H9 (cell line): ENCODE results near the gene FTHL17. TPM values are rescaled to one million over a fixed set of nuclear protein-coding genes. Genes with fewer than 3 reads are reported as not detected.

Experiments used
- DNase-seq: peaks from one replicate; pipeline ENCODE4 v3.0.0-alpha.2; 2017
- H2AFZ ChIP-seq: one replicate; pipeline ENCODE4 v1.6.1; 2013; ENCODE audit warnings: mild to moderate bottlenecking, low read length, control low read depth, moderate library complexity
- H2AK5ac ChIP-seq: 2 replicates; pipeline ENCODE4 v1.6.1; 2013; ENCODE audit warnings: low read length, control low read depth, mixed read lengths; ENCODE audit not compliant: insufficient read length
- H2BK120ac ChIP-seq: one replicate; pipeline ENCODE4 v1.6.1; 2013; ENCODE audit warnings: low read depth, mild to moderate bottlenecking, low read length, control low read depth, inconsistent platforms; ENCODE audit not compliant: poor library complexity, severe bottlenecking
- H2BK12ac ChIP-seq: 2 replicates; pipeline ENCODE4 v1.6.1; 2013; ENCODE audit warnings: low read length, control low read depth, mixed read lengths, low read depth; ENCODE audit not compliant: insufficient read length
- H2BK15ac ChIP-seq: 2 replicates; pipeline ENCODE4 v1.6.1; 2013; ENCODE audit warnings: low read depth, low read length, control low read depth
- H2BK20ac ChIP-seq: one replicate; pipeline ENCODE4 v1.6.1; 2013; ENCODE audit warnings: low read depth, mild to moderate bottlenecking, low read length, control low read depth, inconsistent platforms; ENCODE audit not compliant: poor library complexity, severe bottlenecking
- H2BK5ac ChIP-seq: 2 replicates; pipeline ENCODE4 v1.6.1; 2013; ENCODE audit warnings: low read length, control low read depth, mixed read lengths; ENCODE audit not compliant: insufficient read length
- H3K14ac ChIP-seq: 2 replicates; pipeline ENCODE4 v1.6.1; 2013; ENCODE audit warnings: low read length, control low read depth; ENCODE audit not compliant: insufficient read depth
- H3K18ac ChIP-seq: 2 replicates; pipeline ENCODE4 v1.6.1; 2013; ENCODE audit warnings: low read depth, mild to moderate bottlenecking, mixed read lengths, low read length, control low read depth; ENCODE audit not compliant: insufficient read length
- H3K23ac ChIP-seq: 2 replicates; pipeline ENCODE4 v1.6.1; 2013; ENCODE audit warnings: low read length, control low read depth, mixed read lengths, low read depth; ENCODE audit not compliant: insufficient read length
- H3K23me2 ChIP-seq: 2 replicates; pipeline ENCODE4 v1.6.1; 2013; ENCODE audit warnings: low read depth, mild to moderate bottlenecking, mixed read lengths, low read length, control low read depth; ENCODE audit not compliant: insufficient read length, poor library complexity, severe bottlenecking
- H3K27ac ChIP-seq: 2 replicates; pipeline ENCODE4 v1.5.1; 2013; ENCODE audit warnings: low read length, control low read depth, mixed read lengths, low read depth; ENCODE audit not compliant: insufficient read length
- H3K27me3 ChIP-seq: 2 replicates; pipeline ENCODE4 v1.6.1; 2013; ENCODE audit warnings: low read length, control low read depth, inconsistent platforms; ENCODE audit not compliant: insufficient read depth
- H3K4ac ChIP-seq: 2 replicates; pipeline ENCODE4 v1.6.1; 2013; ENCODE audit warnings: low read depth, mild to moderate bottlenecking, control low read depth, inconsistent platforms, low read length, moderate library complexity
- H3K4me1 ChIP-seq: 2 replicates; pipeline ENCODE4 v1.6.1; 2013; ENCODE audit warnings: low read length, control low read depth, inconsistent platforms; ENCODE audit not compliant: insufficient read depth
- H3K4me2 ChIP-seq: 2 replicates; pipeline ENCODE4 v1.6.1; 2013; ENCODE audit warnings: low read length, control low read depth, mixed read lengths; ENCODE audit not compliant: insufficient read length, insufficient read depth
- H3K56ac ChIP-seq: 2 replicates; pipeline ENCODE4 v1.6.1; 2013; ENCODE audit warnings: low read depth, mild to moderate bottlenecking, mixed read lengths, low read length, control low read depth; ENCODE audit not compliant: insufficient read length
- H3K79me1 ChIP-seq: 2 replicates; pipeline ENCODE4 v1.6.1; 2013; ENCODE audit warnings: low read depth, mild to moderate bottlenecking, moderate library complexity, low read length, control low read depth, inconsistent platforms; ENCODE audit not compliant: insufficient read depth, poor library complexity, severe bottlenecking
- H3K79me2 ChIP-seq: 2 replicates; pipeline ENCODE4 v1.6.1; 2013; ENCODE audit warnings: low read length, control low read depth, inconsistent platforms; ENCODE audit not compliant: insufficient read depth
- H3K9ac ChIP-seq: 2 replicates; pipeline ENCODE4 v1.6.1; 2013; ENCODE audit warnings: low read length, control low read depth, mixed read lengths; ENCODE audit not compliant: insufficient read length; ENCODE audit errors: extremely low read depth
- H3K9me3 ChIP-seq: one replicate; pipeline ENCODE4 v1.6.1; 2013; ENCODE audit warnings: low read depth, low read length, inconsistent platforms; ENCODE audit not compliant: control insufficient read depth
- H3T11ph ChIP-seq: one replicate; pipeline ENCODE4 v1.6.1; 2013; ENCODE audit warnings: mild to moderate bottlenecking, low read length, control low read depth, inconsistent platforms
- H4K20me1 ChIP-seq: one replicate; pipeline ENCODE4 v1.6.1; 2013; ENCODE audit not compliant: control insufficient read depth, insufficient read length, insufficient read depth
- H4K5ac ChIP-seq: 2 replicates; pipeline ENCODE4 v1.6.1; 2013; ENCODE audit warnings: low read depth, mild to moderate bottlenecking, mixed read lengths, low read length, control low read depth; ENCODE audit not compliant: insufficient read length
- H4K8ac ChIP-seq: replicated peaks from 2 replicates; pipeline ENCODE4 v1.6.1; 2013; ENCODE audit warnings: low read length, control low read depth, mixed read lengths, low read depth; ENCODE audit not compliant: insufficient read length
- H4K91ac ChIP-seq: 2 replicates; pipeline ENCODE4 v1.6.1; 2013; ENCODE audit warnings: low read depth, mild to moderate bottlenecking, moderate library complexity, mixed read lengths, low read length, control low read depth; ENCODE audit not compliant: insufficient read length
- H3K27ac Mint-ChIP-seq, 3 experiments: 2 replicates in 2 of 3; 3 replicates in 1 of 3; pipeline ENCODE4 v1.8.0; 2020 to 2021; ENCODE audit warnings: mixed read lengths in 3 of 3, mild to moderate bottlenecking in 1 of 3, moderate library complexity in 1 of 3
- H3K27me3 Mint-ChIP-seq: 2 replicates; pipeline ENCODE4 v1.8.0; 2021; ENCODE audit warnings: low read depth, mild to moderate bottlenecking, moderate library complexity, mixed read lengths
- H3K36me3 Mint-ChIP-seq, 3 experiments: 2 replicates in 2 of 3; 3 replicates in 1 of 3; pipeline ENCODE4 v1.8.0; 2020 to 2021; ENCODE audit warnings: low read depth in 3 of 3, mixed read lengths in 3 of 3; ENCODE audit not compliant: insufficient read depth in 1 of 3
- H3K4me1 Mint-ChIP-seq, 2 experiments: 2 replicates each; pipeline ENCODE4 v1.8.0; 2020; ENCODE audit warnings: mixed read lengths in 2 of 2
- H3K4me3 Mint-ChIP-seq, 2 experiments: 2 replicates in 1 of 2; 3 replicates in 1 of 2; pipeline ENCODE4 v1.8.0; 2020 to 2021; ENCODE audit warnings: mild to moderate bottlenecking in 2 of 2, mixed read lengths in 2 of 2, moderate library complexity in 1 of 2
- H3K9me3 Mint-ChIP-seq, 2 experiments: 2 replicates in 1 of 2; 3 replicates in 1 of 2; pipeline ENCODE4 v1.8.0; 2020; ENCODE audit warnings: mild to moderate bottlenecking in 2 of 2, mixed read lengths in 2 of 2, moderate library complexity in 1 of 2
- CTCF ChIP-seq: fragments of 200-600 bp; sonication (generic); conservative IDR thresholded peaks from 3 replicates; pipeline ENCODE4 v1.8.0; 2021; ENCODE audit warnings: antibody characterized with exemption, mild to moderate bottlenecking
- WGBS: extraction: QIAGEN DNeasy Blood & Tissue Kit; methylation state at CpG from one replicate; pipeline ENCODE4 v1.1.7; 2013; ENCODE audit warnings: missing lambda C conversion rate, low lambda C conversion rate, mixed read lengths; ENCODE audit not compliant: insufficient read length; ENCODE audit errors: extremely low coverage; 5-methylcytosine and 5-hydroxymethylcytosine counted together
- total RNA-seq: library from RNA; stranded (reverse); gene quantifications from 2 replicates; pipeline ENCODE4 v1.2.1, GENCODE V29; 2021

The FTHL17 gene
- total RNA-seq, 1 experiment from 2014 or later: not detected

- no peaks in the 10 kb centered on the region for H3K27me3 ChIP-seq
- Mint-ChIP-seq H3K9me3 (peaks cover 57 to 58% of the 10 kb centered on the region in 2 experiments), H3K27ac (no peak overlapping the region), H3K27me3 (no peaks in the 10 kb centered on the region; the same call in 1 of the 2 replicates), H3K36me3 (peaks cover 10 to 18% (median 13%) of the 10 kb centered on the region in 3 experiments), H3K4me3 (no peak overlapping the region), H3K4me1 (no peaks in the 10 kb centered on the region; a peak in 1 of 4 replicates)
- H3K4me1 ChIP-seq: no peaks in the 10 kb centered on the region
- H4K5ac ChIP-seq: no peak overlapping the region
- no peaks in the 10 kb centered on the region for H3K79me2 ChIP-seq
- H3K4me2 ChIP-seq: no peak overlapping the region
- no CpG with 5 or more reads among the region's 2 CpGs for WGBS
- H2BK15ac ChIP-seq: no peak overlapping the region
- no peak overlapping the region for H3K18ac ChIP-seq
- no peak overlapping the region for H2AK5ac ChIP-seq
- H3K56ac ChIP-seq: no peak overlapping the region
- no peak overlapping the region for H2BK12ac ChIP-seq
- no peak overlapping the region for H2BK5ac ChIP-seq
- no peak for DNase-seq
- H4K8ac ChIP-seq: no peak overlapping the region
- no peak for TF ChIP-seq CTCF
- H3K23ac ChIP-seq: no peak overlapping the region
- H3K23me2 ChIP-seq: no peaks in the 10 kb centered on the region
- H3K79me1 ChIP-seq: no peaks in the 10 kb centered on the region
- peaks cover 8% of the 10 kb centered on the region for H3K9me3 ChIP-seq
- no peak overlapping the region for H2BK120ac ChIP-seq
- H3K9ac ChIP-seq: no peak overlapping the region
- H2BK20ac ChIP-seq: no peak overlapping the region
- no peak overlapping the region for H2AFZ ChIP-seq
- no peak overlapping the region for H3K14ac ChIP-seq
- no peak overlapping the region for H4K91ac ChIP-seq
- no peak overlapping the region for H3K4ac ChIP-seq
- no peak overlapping the region for H3T11ph ChIP-seq
- H3K27ac ChIP-seq: no peak overlapping the region
- H4K20me1 ChIP-seq: no peaks in the 10 kb centered on the region
These were observed 2.7 kb upstream of the FTHL17 start for GRCh38 chrX:31074522-31074921.
